WI38 (cell line): Measurements from ENCODE around the gene TBCCD1.
"Not testable (repeated sequence)": the region's sequence is repeated elsewhere in the genome, so short reads cannot be mapped to it uniquely, and the experiment has no call there.

Source experiments
- H3K4me3 ChIP-seq: 2 replicates; pipeline ENCODE4 v1.5.1; 2011; ENCODE audit warnings: low read depth, mild to moderate bottlenecking, control low read depth, low read length
- CTCF ChIP-seq: IDR thresholded peaks from 2 replicates; pipeline ENCODE4 v1.5.1; 2012; ENCODE audit warnings: low read depth, mild to moderate bottlenecking, control low read depth, low read length

TBCCD1 gene

DNA sequence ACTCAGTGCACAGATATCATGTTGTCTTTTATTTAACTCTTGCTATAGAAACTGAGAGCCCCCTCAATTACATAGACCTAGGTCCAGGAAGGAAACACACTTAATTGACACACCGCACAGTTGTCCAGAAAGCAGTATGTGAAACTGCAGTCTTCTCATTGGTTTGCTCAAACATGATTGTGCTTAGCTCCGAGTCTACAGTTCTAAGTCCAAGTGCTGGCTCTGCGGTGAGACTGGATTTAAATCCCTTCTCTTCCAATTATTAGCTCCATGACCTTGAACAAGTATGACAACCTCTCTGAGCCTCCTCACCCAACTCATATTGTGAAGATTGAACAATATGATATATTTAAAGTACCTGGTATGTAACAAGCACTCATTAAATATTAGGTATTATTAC is 26.7 kb upstream of the TBCCD1 start:
- no peak for TF ChIP-seq CTCF
- H3K4me3 ChIP-seq: no peak overlapping the region

DNA sequence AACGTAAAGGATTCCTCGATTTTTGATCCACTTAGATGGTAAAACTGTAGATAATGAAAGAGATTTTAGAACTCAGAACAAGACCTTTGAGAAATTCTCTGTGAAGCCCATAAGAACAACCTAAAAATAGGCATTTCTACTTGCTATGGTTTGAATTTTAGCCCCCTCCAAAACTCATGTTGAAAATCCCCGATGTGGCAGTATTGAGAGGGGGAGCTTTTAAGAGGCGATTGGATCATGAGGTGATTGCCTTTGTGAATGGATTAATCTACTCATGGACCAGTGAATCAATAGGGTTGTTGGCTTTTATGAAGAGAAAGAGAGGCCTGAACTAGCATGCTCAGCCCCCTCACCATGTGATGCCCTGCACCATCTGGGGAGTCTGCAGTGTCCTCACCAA is 25.5 kb upstream of the TBCCD1 start:
- no peak overlapping the region for H3K4me3 ChIP-seq
- no peak for TF ChIP-seq CTCF

DNA sequence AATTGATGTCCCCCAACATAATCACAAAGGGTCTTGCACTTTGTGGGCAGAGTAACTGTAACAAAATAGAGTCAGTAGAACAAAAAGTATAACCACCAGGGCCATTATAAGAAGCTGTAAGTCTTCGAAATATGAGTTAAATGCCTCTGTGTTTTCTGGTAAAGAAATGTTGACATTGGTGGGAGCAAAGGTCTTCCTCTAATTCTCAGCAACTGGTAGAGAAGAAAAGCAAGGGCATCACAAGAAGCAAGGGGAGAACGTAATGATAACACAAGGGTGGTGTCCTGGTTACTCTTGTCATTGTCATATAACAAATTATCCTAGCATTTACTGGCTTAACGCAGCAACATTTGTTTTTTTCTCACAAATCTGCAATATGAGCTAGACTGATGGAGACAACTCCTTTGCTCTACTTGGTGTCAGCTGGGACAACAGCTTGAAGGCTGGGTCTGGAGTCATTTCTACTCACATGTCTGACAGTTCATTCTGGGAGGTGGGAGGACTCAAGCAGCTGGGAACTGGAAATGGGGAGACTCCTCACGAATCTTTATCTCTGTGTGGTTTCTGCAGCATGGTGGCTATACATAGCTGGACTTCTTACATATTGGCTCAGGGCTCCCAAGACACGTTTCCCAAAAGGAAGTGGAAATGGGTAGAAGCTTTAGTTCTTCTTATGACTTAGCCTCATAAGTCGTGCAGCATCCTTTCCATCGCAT is 23.6 kb upstream of the TBCCD1 start:
- H3K4me3 ChIP-seq: no peak overlapping the region
- TF ChIP-seq CTCF: no peak

DNA sequence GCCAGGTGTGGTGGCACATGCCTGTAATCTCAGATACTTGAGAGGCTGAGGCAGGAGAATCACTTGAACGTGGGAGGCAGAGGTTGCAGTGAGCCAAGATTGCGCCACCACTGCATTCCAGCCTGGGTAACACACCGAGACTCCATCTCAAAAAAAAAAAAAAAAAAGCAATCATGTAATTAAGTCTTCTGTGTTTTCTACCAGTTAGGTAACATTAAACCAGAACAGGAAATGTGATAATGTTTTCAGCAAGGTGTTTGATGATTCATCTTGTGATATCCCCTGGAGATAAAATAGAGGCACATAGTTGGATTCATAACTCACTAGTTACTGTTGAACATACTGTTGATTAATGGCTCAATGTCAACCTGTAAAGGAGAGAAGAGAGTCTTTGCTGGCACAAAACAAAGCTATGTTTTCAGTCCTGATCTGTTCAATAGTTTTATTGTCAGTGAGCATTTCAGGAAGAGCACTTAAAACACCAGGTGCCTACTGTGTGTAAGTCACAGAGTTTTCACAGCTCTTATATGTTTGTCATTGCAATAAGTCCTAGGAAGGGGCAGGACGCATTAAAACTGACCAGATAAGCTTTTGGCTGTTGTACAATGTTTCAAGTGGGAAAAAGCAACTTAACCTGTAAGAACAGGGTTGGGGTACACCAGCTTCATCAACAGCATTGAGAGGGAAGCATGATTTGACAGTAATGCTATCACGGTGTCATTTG is 22.9 kb upstream of the TBCCD1 start:
- H3K4me3 ChIP-seq: no peak overlapping the region
- TF ChIP-seq CTCF: no peak

DNA sequence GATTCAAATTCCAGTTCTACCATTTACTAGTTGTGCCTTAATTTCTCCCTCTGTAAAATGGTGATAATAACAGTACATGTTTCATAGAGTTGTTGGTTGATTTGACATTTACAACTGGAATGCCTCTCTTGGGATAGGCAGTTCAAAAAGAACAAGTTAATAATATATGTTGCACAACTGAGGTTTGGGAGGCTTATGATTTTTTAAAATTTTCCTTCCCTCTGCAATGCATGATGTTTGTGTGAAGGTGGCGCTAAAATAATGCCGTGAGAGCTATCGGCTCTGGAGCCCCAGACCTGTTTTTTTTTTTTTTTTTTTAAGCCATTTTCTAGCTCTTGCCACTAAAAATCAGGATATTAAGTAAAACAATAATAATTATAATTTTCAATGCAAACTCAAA is 22.0 kb upstream of the TBCCD1 start:
- H3K4me3 ChIP-seq: no peak overlapping the region
- no peak for TF ChIP-seq CTCF

GRCh38 chr3:186588632-186589031 is 21.5 kb upstream of the TBCCD1 start:
- no peak overlapping the region for H3K4me3 ChIP-seq
- TF ChIP-seq CTCF: no peak

DNA sequence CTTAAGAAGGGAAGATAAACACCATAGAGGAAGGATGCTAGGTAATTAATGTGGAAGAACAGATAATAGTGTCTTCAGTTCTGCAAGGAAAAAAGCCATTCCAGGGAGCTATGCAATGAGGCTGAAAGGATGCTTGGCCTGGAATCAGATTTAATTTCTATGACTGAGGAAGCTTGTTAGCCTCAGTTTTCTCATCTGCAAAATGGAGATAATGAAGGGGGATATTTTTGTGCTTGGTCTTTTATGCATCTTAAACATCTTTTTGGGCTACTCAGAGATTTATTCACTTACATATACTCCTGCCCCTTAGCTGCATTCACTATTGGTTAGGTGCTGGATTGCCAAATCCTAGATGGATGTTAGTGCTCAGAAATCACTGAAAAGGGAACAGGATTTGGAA is 20.0 kb upstream of the TBCCD1 start:
- TF ChIP-seq CTCF: no peak
- H3K4me3 ChIP-seq: no peak overlapping the region

- H3K4me3 ChIP-seq: not testable (repeated sequence)
Observed at GRCh38 chr3:186586245-186586644, 19.1 kb upstream of the TBCCD1 start.
